HPDE6-E6E7 (cell line): ENCODE results near the gene ATG5.
A peak's percentile ranks its signal among the peaks of the same experiment; 100 is the strongest.

ENCODE experiments used
- DNase-seq: peaks from one replicate; pipeline ENCODE4 v3.0.0; 2011; ENCODE audit warnings: missing footprints; ENCODE audit errors: extremely low spot score

ATG5 gene

GRCh38 chr6:106223300-106223930, 102.1 kb downstream of the ATG5 start:
- peak; percentile 16 for DNase-seq

- no peak for DNase-seq
These were observed 105.1 kb downstream of the ATG5 start for GRCh38 chr6:106220485-106220884.

GRCh38 chr6:106216527-106216926, 109.0 kb downstream of the ATG5 start:
- DNase-seq = no peak

DNA sequence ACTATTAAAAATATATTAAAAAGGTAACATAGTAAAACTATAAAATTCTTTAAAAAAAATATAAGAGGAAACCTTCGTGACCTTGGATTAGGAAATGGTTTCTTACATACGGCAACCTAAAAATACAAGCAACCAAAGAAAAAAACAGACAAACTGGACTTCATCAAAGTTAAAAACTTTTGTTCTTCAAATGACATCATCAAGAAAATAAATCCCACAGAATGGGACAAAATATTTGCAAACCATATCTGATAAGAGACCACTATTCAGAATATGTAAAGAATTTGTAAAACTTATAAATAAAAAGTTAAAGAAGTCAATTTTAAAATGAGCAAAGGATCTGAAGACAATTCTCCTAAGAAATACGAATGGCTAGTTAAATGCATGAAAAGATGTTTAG, 110.0 kb downstream of the ATG5 start:
- no peak for DNase-seq

- no peak for DNase-seq
These were observed 111.0 kb downstream of the ATG5 start for GRCh38 chr6:106214531-106214930.

DNA sequence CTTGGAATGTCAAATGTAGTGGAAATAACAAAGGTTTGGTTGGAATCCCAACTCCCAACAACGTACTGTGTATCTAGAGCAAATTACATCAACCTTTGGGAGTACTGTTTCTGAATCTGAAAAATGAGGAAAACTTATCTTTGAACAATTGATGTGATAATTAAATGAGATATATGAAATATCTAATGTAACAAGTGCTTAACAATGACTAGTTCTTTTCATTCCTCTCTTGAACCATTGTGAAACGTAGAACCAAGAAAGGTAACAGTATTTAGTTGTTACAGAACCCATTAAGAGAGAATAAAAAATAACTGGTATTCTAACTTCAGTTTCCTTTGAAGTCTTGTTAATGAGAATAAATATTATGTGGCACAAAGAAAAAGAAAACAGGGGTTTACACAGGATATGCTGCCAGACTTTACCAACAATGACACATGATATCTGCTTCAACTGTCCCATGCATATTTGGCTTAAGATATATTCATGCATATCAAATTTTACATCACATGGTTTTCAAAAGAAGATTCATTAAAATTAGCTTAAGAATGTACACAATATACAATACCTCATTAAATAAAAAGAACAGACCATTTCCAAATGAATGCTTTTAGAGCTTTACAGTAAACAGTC, 111.8 kb downstream of the ATG5 start:
- DNase-seq = no peak

- DNase-seq = no peak
These were observed 113.0 kb downstream of the ATG5 start for GRCh38 chr6:106212576-106212975.

DNA sequence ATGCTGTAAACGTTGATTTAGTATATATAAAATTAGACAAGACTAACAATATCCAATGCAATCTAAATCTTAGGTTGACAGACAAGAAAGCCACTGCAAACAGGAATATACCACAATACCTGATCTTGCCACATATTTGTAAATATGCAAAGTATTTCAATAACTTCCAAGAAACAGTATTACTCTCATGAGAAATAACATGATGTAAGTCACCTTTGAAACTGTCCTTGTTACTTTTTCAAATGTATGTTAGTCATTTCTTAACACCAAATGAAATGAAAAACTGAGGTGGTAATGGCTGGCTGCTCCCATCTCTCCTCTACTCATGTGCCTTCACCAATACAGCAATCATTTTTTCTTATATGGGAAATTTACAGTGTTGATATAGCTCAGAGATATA, 118.7 kb downstream of the ATG5 start:
- DNase-seq = no peak

- DNase-seq = no peak
These were observed 120.6 kb downstream of the ATG5 start for GRCh38 chr6:106204961-106205360.

DNA sequence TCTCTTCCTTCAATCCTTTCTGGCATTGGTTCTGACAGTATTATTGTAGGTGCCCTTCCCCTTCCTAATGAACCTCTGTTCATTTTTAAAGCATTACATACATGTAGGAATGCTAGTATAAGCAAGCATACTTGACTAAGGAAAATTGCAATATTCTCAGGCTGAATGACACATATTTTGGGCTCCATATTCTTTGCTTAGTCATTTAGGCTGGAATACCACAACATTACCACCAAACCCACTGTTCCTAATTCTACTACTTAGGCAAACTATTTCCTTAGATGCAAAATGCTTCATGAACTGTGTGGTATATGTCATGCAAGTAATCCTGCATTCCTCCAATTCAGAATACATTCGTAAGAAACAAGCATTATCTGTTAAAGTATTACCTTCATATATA, 125.6 kb downstream of the ATG5 start:
- DNase-seq = no peak

GRCh38 chr6:106199331-106199730, 126.2 kb downstream of the ATG5 start:
- DNase-seq = no peak

DNA sequence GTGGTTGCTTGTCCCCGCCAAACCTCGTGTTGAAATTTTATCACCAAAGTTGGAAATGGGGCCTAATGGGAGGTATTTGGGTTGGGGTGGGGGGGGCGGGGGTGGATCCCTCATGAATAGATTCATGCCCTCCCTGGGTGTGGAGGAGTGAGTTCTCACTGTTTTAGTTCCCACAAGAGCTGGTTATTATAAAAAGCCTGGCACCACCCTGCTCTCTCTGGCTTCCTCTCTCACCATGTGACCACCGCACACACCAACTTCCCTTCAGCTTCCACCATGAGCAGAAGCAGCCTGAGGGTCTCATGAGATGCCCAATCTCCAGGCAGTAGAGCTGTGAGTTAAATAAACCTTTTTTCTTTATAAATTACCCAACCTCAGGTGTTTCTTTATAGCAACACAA, 128.1 kb downstream of the ATG5 start:
- DNase-seq = no peak

DNA sequence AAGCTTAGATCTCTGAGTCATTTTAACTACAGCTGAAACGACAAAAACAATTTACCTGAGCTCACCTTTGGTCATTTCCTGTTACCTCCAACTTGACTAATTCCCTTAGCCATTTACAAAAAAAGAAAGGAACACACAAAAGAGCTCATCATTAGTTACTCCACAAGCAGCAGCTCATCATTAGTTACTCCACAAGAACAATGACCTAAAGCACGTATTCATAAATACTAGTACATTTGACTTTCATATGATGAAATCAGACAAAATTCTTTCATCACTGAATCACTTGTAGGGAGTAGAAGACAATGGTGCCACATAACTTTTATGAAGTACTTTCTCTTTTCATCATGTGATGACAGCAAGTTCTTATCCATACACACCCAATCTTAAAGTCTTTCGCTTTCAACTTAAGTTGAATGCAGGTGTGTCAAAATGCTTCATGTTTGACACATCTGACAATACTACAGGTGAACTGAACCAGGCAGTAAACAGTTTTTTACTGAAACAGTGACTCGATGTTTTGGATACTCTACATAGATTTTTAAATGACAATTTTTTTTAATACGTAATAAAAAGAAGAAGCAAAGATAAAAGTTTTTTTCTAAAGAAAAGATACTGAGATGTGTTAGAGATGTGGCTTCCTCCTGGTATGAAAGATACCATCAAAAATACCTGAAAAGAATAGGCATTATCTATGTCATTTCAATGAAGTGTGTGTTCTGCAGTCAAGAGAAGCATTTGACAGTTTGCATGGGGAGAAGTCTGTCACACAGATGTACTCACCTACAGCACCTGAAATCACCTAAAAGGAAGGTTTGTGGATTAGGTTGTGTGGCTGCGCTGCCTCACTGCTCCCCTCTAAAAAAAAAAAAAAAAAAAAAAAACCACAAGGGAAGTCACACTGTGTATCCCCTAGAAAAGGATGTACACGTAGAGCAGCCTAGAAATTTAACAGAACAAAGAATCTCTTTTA, 130.3 kb downstream of the ATG5 start:
- peak; percentile 57 for DNase-seq

DNA sequence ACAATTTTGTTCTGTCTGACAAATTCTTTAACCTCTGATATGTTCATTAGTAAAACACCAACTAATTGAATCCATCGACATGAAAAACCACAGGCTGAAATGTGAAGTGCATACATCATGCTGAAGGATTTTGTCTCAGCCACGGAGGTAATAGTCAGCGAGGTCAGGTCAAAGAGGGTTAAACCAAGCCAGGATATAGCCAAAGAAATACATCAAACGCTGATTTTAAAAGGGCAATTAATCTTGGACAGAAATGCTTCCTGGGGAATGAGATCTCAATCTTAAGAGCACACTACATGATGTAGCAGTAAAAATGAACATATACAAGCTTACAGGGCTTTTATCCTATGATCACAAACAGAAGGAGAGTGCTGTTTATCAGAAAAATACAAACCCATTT, 132.7 kb downstream of the ATG5 start:
- DNase-seq = no peak

DNA sequence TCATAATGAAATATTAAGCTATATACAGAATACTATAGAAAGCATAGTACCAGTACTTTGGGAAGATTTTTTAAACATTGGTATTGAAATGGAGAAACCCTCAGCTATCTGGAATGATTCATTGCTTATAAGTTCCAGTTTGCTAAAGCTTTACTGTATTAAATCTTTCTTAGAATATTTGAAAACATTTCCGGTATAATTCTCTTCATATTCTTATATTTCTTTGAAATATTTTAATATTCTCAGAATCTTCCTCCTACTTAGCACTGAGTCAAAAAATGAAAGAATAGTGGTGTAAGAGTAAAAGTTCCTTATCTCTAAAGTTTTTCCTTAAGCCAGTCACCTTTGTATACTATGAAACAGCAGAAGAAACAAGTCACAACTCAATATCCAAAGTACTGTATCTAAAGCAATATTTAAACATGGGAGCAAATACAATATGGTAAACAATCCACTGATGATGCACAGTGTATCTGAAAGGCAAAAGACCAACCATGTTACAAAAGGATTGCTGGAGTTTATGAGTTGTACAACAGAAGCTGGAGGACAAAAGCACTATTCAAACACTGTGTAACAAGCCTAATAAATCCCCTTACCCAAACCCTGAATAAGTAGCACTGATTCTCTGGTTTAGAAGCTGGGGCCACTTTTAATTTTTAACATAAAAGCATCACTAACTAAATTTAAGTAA, 137.3 kb downstream of the ATG5 start:
- DNase-seq = no peak

GRCh38 chr6:106187424-106187982, 138.1 kb downstream of the ATG5 start:
- no peak for DNase-seq

- no peak for DNase-seq
These were observed 138.8 kb downstream of the ATG5 start for GRCh38 chr6:106186714-106187113.

DNA sequence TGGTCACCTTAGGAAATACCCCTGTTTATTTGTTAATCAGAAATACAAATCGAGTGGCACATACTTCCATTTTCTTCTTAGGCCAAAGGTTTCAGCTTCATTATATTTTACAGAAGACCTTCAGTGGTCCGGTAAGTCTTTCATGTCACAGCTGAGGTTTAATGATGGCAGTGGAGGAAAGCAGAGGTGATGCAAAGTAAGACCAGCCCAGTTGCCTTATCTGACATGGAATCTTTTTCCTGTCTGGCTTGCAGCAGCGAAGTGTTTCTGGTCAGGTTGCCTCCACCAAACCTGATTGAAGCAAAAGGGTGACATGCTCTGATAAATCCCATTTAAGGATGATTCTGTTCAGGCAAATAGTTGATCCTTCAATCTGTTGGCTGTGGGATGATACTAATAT, 139.4 kb downstream of the ATG5 start:
- DNase-seq = no peak

DNA sequence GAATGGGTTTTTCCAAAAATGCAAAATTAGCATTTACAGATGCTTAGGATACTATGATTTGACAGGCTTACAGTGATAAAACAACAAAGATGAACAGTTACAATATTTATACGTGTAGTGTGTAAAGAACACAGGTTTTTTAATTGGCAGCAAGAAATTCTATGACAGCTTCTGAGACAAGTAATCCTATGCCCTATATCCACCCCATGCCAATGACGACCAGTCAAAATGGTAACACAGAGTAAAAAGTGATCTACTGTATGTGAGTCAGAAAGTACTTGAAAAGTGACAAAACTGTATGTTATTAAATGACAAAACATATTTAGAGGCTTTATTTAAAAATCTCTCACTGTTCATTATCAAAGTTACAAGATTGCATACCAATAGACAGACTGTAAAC, 139.9 kb downstream of the ATG5 start:
- no peak for DNase-seq

DNA sequence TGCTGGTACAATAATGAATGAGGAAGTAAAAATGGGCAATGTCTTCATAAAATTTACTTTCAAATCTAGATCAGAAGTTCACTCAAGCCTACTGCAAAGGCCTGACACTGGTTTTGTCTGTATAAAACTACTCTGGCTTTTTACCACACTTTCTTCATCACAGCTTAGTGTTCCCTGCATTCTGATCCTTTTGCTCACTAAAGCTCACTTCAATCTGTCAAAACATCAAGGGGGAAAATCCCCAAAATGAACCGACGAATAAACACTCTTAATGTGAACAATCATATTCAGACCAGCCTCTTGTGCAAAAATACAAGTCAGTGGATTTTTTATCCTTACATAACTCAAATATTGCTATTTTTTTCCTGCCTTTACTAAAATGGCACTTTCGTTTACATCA, 140.9 kb downstream of the ATG5 start:
- no peak for DNase-seq

- DNase-seq = no peak
These were observed 142.1 kb downstream of the ATG5 start for GRCh38 chr6:106183430-106183829.

DNA sequence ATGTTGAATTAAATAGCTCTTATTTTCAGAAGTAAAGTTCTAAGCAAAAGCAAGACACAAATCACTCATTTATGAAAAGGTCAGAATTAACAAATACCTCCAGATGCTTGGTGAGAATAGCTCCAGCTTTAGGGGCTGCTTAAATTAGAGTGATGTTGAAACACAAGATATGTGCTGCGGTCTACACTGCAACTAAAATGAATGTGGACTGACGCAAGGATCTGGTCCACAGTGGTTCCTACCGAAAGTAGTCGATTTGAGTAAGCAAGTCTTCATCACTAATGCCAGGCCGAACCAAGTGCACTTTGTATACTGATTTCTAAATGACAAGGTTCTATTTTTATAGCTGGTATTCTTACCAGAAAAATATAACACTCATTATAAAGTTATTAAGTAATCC, 143.1 kb downstream of the ATG5 start:
- no peak for DNase-seq
